CD14-positive monocyte (primary cell): ENCODE measurements around the gene RBFOX2. TPM values are rescaled to one million over a fixed set of nuclear protein-coding genes. Genes with fewer than 3 reads are reported as not detected.

Experiments
- DNase-seq, 3 donors: peaks; one replicate each; pipeline ENCODE4 v3.0.0-alpha.2; 2011 to 2022
- H2AFZ ChIP-seq: 2 replicates; pipeline ENCODE4 v1.6.0; 2012; ENCODE audit warnings: mild to moderate bottlenecking, low read depth, low read length, inconsistent platforms; ENCODE audit not compliant: insufficient read depth, poor library complexity, severe bottlenecking
- H3K27ac ChIP-seq, 2 donors: 1 replicate in 1 of 2; 2 replicates in 1 of 2; pipeline ENCODE4 v1.5.1; 2012 to 2013; ENCODE audit warnings: low read length in 2 of 2, control low read depth in 1 of 2, inconsistent platforms in 1 of 2, low read depth in 1 of 2, mild to moderate bottlenecking in 1 of 2
- H3K27me3 ChIP-seq, 2 donors: one replicate each; pipeline versions ENCODE4 v1.6.0 to v1.6.1; 2011 to 2013; ENCODE audit warnings: low read length in 2 of 2; ENCODE audit not compliant: control insufficient read depth in 2 of 2, insufficient read depth in 2 of 2
- H3K36me3 ChIP-seq, 2 donors: replicated peaks in 1 of 2; 1 replicate in 1 of 2; 2 replicates in 1 of 2; pipeline versions ENCODE4 v1.5.1 to v1.6.1; 2012 to 2013; ENCODE audit warnings: low read length in 2 of 2, control low read depth in 1 of 2, inconsistent platforms in 1 of 2, mild to moderate bottlenecking in 1 of 2; ENCODE audit not compliant: insufficient read depth in 2 of 2, control insufficient read depth in 1 of 2
- H3K4me1 ChIP-seq, 2 donors: 1 replicate in 1 of 2; 2 replicates in 1 of 2; pipeline versions ENCODE4 v1.5.1 to v1.6.1; 2012 to 2013; ENCODE audit warnings: low read length in 2 of 2, control low read depth in 1 of 2, inconsistent platforms in 1 of 2, mild to moderate bottlenecking in 1 of 2, moderate library complexity in 1 of 2; ENCODE audit not compliant: insufficient read depth in 2 of 2, control insufficient read depth in 1 of 2
- H3K4me2 ChIP-seq: replicated peaks from 2 replicates; pipeline ENCODE3; 2012; ENCODE audit warnings: low read length, moderate library complexity, mild to moderate bottlenecking; ENCODE audit not compliant: poor library complexity, severe bottlenecking; ENCODE audit errors: extremely low read depth
- H3K4me3 ChIP-seq, 3 experiments: fragments of 200-600 bp in 1 of 3; sonication (generic) in 1 of 3; replicated peaks in 1 of 3; 1 replicate in 2 of 3; 2 replicates in 1 of 3; pipeline ENCODE4 v1.5.1; 2011 to 2013; ENCODE audit warnings: low read length in 3 of 3, mild to moderate bottlenecking in 3 of 3, control low read depth in 2 of 3, low read depth in 2 of 3, inconsistent platforms in 1 of 3, moderate library complexity in 1 of 3
- H3K79me2 ChIP-seq: 2 replicates; pipeline ENCODE4 v1.6.0; 2012; ENCODE audit warnings: mild to moderate bottlenecking, control low read depth, inconsistent platforms, low read length, moderate library complexity; ENCODE audit not compliant: insufficient read depth
- H3K9ac ChIP-seq: 2 replicates; pipeline ENCODE4 v1.6.0; 2017; ENCODE audit warnings: low read length, mild to moderate bottlenecking; ENCODE audit not compliant: insufficient read depth, poor library complexity, severe bottlenecking
- H3K9me3 ChIP-seq, 2 donors: replicated peaks in 1 of 2; 1 replicate in 1 of 2; 2 replicates in 1 of 2; pipeline versions ENCODE4 v1.5.1 to v1.6.1; 2012 to 2013; ENCODE audit warnings: low read length in 2 of 2, control low read depth in 1 of 2; ENCODE audit not compliant: control insufficient read depth in 1 of 2, insufficient read depth in 1 of 2
- H4K20me1 ChIP-seq: 2 replicates; pipeline ENCODE4 v1.6.0; 2012; ENCODE audit warnings: mild to moderate bottlenecking, low read length, control low read depth, moderate library complexity; ENCODE audit not compliant: insufficient read depth
- H3K27ac Mint-ChIP-seq, 7 donors: one replicate each; pipeline ENCODE4 v1.8.0; 2020; ENCODE audit warnings: mild to moderate bottlenecking in 7 of 7, mixed read lengths in 7 of 7, moderate library complexity in 6 of 7, inconsistent platforms in 2 of 7
- H3K27me3 Mint-ChIP-seq, 3 donors: one replicate each; pipeline ENCODE4 v1.8.0; 2021 to 2022; ENCODE audit warnings: low read depth in 3 of 3, mild to moderate bottlenecking in 3 of 3, mixed read lengths in 3 of 3, moderate library complexity in 3 of 3, inconsistent platforms in 1 of 3
- H3K36me3 Mint-ChIP-seq, 2 donors: one replicate each; pipeline ENCODE4 v1.8.0; 2020; ENCODE audit warnings: mixed read lengths in 2 of 2, inconsistent platforms in 1 of 2, mild to moderate bottlenecking in 1 of 2
- H3K4me1 Mint-ChIP-seq: one replicate; pipeline ENCODE4 v1.8.0; 2020; ENCODE audit warnings: mild to moderate bottlenecking, mixed read lengths
- H3K4me3 Mint-ChIP-seq, 2 donors: one replicate each; pipeline ENCODE4 v1.8.0; 2020; ENCODE audit warnings: mild to moderate bottlenecking in 2 of 2, mixed read lengths in 2 of 2, moderate library complexity in 1 of 2
- H3K9me3 Mint-ChIP-seq, 7 donors: one replicate each; pipeline ENCODE4 v1.8.0; 2020 to 2022; ENCODE audit warnings: mixed read lengths in 7 of 7, mild to moderate bottlenecking in 6 of 7, moderate library complexity in 6 of 7, inconsistent platforms in 2 of 7
- WGBS: methylation state at CpG from one replicate; pipeline ENCODE4 v1.1.5; 2013; ENCODE audit warnings: missing lambda C conversion rate; ENCODE audit not compliant: insufficient coverage; 5-methylcytosine and 5-hydroxymethylcytosine counted together
- intact Hi-C, 2 donors: fragments of 100-400 bp; cut with micrococcal nuclease; formaldehyde crosslinking; loops; one replicate each; pipeline versions ENCODE4 v1.15.0 to v1.15.1; 2023
- polyA plus RNA-seq, 3 donors: library from polyadenylated mRNA; depleted of rRNA in 1 of 3; unstranded in 2 of 3; stranded (reverse) in 1 of 3; fragments of 300-500 nt in 2 of 3; fragments of >200 nt in 1 of 3; fragmentation: Illumina TruSeq in 2 of 3; gene quantifications; 1 replicate in 2 of 3; 2 replicates in 1 of 3; pipeline ENCODE4 v1.2.3, GENCODE V29; 2012 to 2021
- TF ChIP-seq, protein P1 (sequence below): fragments of 200-600 bp; IDR thresholded peaks from one replicate; pipeline ENCODE4 v1.8.0; 2022; ENCODE audit warnings: antibody characterized with exemption, mild to moderate bottlenecking

Gene RBFOX2
- polyA plus RNA-seq, 3 donors: not detected

DNA sequence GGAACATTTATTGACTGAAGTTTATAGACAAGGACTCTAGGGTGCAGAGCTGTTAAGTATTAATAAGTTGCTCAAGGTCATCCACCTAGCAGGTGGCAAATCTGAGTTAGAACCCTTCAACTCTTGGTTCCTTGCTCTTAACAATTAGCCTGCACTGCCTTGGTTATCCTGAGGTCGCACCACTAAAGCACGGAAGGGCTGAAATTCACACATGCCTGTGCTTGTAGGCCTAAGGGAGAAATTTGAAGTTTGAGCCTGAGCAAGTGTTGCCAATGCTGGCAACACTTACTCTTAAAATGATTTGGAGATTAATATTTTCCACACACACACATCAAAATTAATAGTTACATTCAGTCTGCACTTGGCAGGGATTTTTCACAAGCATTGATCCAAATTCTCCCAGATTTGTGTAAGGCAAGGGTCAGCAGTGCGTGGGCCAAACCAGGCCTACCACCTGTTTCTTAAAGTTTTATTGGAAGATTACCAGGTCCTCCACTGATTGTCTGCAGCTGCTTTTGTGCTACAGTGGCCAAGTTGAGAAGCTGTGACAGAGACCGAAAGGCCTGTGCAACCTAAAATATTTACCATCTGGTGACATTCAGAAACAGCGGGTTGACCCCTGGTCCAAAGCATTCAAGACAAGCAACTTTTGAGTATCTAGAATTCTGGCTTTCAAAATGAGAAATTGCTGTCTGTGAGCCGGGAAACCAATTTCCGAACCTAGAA is 294.7 kb downstream of the RBFOX2 start:
- no peaks in the 10 kb centered on the region for H4K20me1 ChIP-seq
- no peaks in the 10 kb centered on the region for H3K27me3 ChIP-seq
- no peak overlapping the region for H3K4me3 Mint-ChIP-seq
- H3K27ac Mint-ChIP-seq: no peak overlapping the region
- no peak overlapping the region for H3K4me2 ChIP-seq
- no peak overlapping the region for H3K27ac ChIP-seq
- WGBS: 92% methylated on average over 2 of the region's 7 CpGs
- no peaks in the 10 kb centered on the region for H3K36me3 Mint-ChIP-seq
- H3K4me1 ChIP-seq: no peaks in the 10 kb centered on the region
- H3K9ac ChIP-seq: no peak overlapping the region
- no peaks in the 10 kb centered on the region for H3K4me1 Mint-ChIP-seq
- H3K79me2 ChIP-seq: no peaks in the 10 kb centered on the region
- no peak overlapping the region for H3K4me3 ChIP-seq
- no peaks in the 10 kb centered on the region for H3K36me3 ChIP-seq
- no peaks in the 10 kb centered on the region for H3K9me3 Mint-ChIP-seq
- no peaks in the 10 kb centered on the region for H3K9me3 ChIP-seq
- intact Hi-C loops: no loop called here
- TF ChIP-seq, protein P1, sequence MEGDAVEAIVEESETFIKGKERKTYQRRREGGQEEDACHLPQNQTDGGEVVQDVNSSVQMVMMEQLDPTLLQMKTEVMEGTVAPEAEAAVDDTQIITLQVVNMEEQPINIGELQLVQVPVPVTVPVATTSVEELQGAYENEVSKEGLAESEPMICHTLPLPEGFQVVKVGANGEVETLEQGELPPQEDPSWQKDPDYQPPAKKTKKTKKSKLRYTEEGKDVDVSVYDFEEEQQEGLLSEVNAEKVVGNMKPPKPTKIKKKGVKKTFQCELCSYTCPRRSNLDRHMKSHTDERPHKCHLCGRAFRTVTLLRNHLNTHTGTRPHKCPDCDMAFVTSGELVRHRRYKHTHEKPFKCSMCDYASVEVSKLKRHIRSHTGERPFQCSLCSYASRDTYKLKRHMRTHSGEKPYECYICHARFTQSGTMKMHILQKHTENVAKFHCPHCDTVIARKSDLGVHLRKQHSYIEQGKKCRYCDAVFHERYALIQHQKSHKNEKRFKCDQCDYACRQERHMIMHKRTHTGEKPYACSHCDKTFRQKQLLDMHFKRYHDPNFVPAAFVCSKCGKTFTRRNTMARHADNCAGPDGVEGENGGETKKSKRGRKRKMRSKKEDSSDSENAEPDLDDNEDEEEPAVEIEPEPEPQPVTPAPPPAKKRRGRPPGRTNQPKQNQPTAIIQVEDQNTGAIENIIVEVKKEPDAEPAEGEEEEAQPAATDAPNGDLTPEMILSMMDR: no peak
- peaks cover 1 to 9% (median 6%) of the 10 kb centered on the region in 3 donors for H3K27me3 Mint-ChIP-seq
- no peak overlapping the region for H2AFZ ChIP-seq
- no peak for DNase-seq

DNA sequence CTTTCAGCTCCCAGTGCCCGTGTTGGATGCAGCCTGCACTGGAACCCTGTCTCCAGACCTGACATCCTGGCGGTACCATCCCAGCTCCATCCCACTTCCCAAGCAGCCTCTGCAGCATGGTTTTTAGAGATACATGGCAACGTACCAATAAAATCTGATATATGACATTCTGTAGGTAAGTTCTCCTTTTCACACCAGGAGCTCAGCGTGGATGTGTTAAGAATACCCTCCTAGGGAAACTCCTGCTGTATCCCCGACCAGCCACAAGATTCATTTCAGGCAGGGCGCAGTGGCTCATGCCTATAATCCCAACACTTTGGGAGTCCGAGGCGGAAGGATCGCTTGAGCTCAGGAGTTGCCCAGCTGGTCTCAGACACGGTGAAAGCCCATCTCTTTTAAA is 295.6 kb downstream of the RBFOX2 start:
- Mint-ChIP-seq H3K27ac (no peak overlapping the region), H3K4me3 (no peak overlapping the region), H3K27me3 (peaks cover under 1 to 9% (median 9%) of the 10 kb centered on the region in 3 donors), H3K4me1 (no peaks in the 10 kb centered on the region), H3K36me3 (no peaks in the 10 kb centered on the region), H3K9me3 (no peaks in the 10 kb centered on the region)
- Histone ChIP-seq H4K20me1 (no peaks in the 10 kb centered on the region), H3K36me3 (no peaks in the 10 kb centered on the region), H3K79me2 (no peaks in the 10 kb centered on the region), H2AFZ (no peak overlapping the region), H3K4me1 (no peaks in the 10 kb centered on the region), H3K27me3 (no peaks in the 10 kb centered on the region), H3K27ac (no peak overlapping the region), H3K4me2 (no peak overlapping the region), H3K9ac (no peak overlapping the region), H3K9me3 (no peaks in the 10 kb centered on the region), H3K4me3 (no peak overlapping the region)
- WGBS: 69% methylated on average over 2 of the region's 10 CpGs
- no peak for DNase-seq
- TF ChIP-seq, protein P1: no peak
- intact Hi-C loops: no loop called here
